ENCODE measurements around the gene ACACA.

ACACA gene

DNA sequence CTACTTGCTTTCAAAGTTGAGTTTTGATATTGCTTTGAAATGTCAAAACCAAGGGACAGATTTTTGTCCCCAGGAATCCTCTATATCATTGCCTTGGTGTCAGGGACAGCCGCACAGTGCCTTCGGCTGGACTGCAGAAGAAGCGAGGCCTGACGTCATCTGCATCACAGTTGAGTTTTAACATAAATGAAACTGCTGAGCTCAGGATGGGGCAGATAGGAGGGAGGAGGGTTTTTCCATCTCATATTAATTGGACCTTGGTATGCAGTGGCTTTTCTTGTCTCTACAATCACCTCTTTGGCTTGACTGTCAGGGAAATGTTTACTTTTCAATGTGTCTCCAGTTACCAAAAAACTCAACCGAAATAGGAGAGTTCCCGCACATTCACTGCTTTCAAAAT, 346.5 kb downstream of the ACACA start:
- Histone ChIP-seq H3K27ac (ENCODE audit: low read length) (no peak overlapping the region), H3K9me3 (ENCODE audit: control insufficient read depth in 2 of 2, low read length in 2 of 2) (no peaks in the 10 kb centered on the region), H3K27me3 (ENCODE audit: control insufficient read depth in 1 of 2, insufficient read depth in 2 of 2, low read length in 2 of 2) (peaks cover 5 to 7% of the 10 kb centered on the region in 2 donors), H3K36me3 (ENCODE audit: control insufficient read depth in 2 of 2, insufficient read depth in 2 of 2, low read length in 2 of 2) (peaks cover 4 to 7% of the 10 kb centered on the region in 2 donors), H3K4me3 (ENCODE audit: low read length in 2 of 2) (no peak overlapping the region), H3K9ac (ENCODE audit: low read length in 2 of 2) (no peak overlapping the region), H3K4me1 (ENCODE audit: control insufficient read depth, insufficient read depth, low read length) (no peaks in the 10 kb centered on the region)

DNA sequence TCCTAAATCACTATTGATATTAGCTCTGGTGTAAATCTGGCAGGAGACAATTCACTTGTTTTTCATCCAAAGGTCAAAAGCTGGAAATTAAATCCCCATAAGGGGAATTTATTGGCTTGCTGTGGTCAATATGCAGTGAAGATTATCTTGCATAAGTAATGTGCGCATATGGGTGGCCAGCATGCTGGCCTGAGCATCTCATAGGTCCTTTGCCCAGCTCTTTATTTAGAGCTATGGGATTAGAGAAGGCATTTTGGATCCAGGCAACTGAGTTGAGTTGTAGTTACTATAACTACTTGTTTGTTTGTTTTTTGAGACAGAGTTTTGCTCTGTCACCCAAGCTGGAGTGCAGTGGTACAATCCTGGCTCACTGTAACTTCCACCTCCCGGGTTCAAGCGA, 347.1 kb downstream of the ACACA start:
- no peaks in the 10 kb centered on the region for H3K4me1 ChIP-seq (ENCODE audit: control insufficient read depth, insufficient read depth, low read length)

DNA sequence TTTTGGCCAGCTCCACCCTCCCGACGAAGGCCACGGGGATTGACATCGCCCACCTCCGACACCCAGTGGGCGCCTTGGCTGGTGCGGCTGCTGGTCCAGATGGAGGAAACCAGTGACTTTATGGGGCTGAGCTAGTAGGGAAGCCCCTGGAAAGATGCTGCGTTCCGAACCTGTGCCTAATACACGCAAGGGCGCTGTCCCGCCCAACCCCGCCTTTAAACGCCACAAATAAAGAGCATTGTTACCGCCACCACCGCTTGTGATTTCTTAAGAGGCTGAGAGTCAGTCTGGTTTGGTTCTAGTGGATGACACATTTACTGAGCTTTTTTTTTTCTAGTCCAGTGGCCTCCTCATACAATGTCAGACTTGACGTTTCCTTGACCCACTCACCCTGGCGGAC, 350.0 kb downstream of the ACACA start:
- H3K4me3 ChIP-seq (ENCODE audit: low read length in 2 of 2) = no peak overlapping the region
- H3K36me3 ChIP-seq (ENCODE audit: control insufficient read depth in 2 of 2, insufficient read depth in 2 of 2, low read length in 2 of 2) = peaks cover 4 to 17% of the 10 kb centered on the region in 2 donors
- H3K9ac ChIP-seq (ENCODE audit: low read length in 2 of 2) = no peak overlapping the region
- H3K4me1 ChIP-seq (ENCODE audit: control insufficient read depth, insufficient read depth, low read length) = no peaks in the 10 kb centered on the region
- H3K9me3 ChIP-seq (ENCODE audit: control insufficient read depth in 2 of 2, low read length in 2 of 2) = no peaks in the 10 kb centered on the region
- H3K27me3 ChIP-seq (ENCODE audit: control insufficient read depth in 1 of 2, insufficient read depth in 2 of 2, low read length in 2 of 2) = no peaks in the 10 kb centered on the region
- H3K27ac ChIP-seq (ENCODE audit: low read length) = no peak overlapping the region

More for the DNA sequence above, 347.1 kb downstream of the ACACA start:
- peaks cover 4 to 12% of the 10 kb centered on the region in 2 donors for H3K36me3 ChIP-seq (ENCODE audit: control insufficient read depth in 2 of 2, insufficient read depth in 2 of 2, low read length in 2 of 2)
- no peak overlapping the region for H3K27ac ChIP-seq (ENCODE audit: low read length)
- no peak overlapping the region for H3K9ac ChIP-seq (ENCODE audit: low read length in 2 of 2)
- no peaks in the 10 kb centered on the region for H3K9me3 ChIP-seq (ENCODE audit: control insufficient read depth in 2 of 2, low read length in 2 of 2)
- H3K4me3 ChIP-seq (ENCODE audit: low read length in 2 of 2) = no peak overlapping the region
- peaks cover 1 to 3% of the 10 kb centered on the region in 2 donors for H3K27me3 ChIP-seq (ENCODE audit: control insufficient read depth in 1 of 2, insufficient read depth in 2 of 2, low read length in 2 of 2)

DNA sequence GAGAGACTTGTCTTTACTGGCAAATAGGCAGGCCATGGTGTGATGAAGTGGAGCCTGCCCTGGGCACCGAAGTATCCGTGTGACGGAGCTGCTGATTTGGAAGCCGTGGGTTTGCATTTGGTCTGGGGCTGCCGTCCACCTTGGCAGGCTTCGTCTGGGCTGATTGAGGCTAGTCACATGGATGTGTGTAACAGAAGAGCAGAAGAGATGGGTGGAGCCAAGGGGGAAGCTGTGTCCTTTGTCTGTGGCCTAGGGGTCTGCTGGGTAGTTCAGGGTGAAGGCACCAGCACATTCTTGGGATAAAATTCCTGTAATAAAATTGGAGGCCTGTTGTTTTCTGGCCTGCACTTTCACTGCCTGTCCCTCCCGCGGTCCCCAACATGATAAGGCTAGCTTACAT, 351.7 kb downstream of the ACACA start:
- peaks cover 4 to 21% of the 10 kb centered on the region in 2 donors for H3K36me3 ChIP-seq (ENCODE audit: control insufficient read depth in 2 of 2, insufficient read depth in 2 of 2, low read length in 2 of 2)

DNA sequence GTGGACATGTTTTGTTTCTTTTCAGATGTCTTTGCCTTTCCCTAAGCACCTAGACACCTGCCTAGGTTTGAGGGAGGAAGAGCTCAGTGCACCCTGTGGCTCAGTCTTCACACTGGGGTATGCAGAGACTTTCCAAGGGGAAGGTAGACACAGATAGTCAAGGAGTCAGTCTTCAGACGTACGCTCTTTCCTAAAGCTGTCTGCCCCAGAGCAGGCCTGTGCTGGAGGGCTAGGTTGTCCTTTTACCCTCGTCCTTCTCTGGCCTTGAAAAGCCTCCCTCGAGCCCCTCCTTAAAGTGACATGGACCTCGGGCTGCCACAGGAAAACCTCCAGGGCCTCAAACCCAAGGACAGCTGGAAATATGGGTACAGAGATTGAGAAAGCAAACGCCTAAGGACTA, 354.2 kb downstream of the ACACA start:
- Histone ChIP-seq H3K9me3 (ENCODE audit: control insufficient read depth in 2 of 2, low read length in 2 of 2) (no peaks in the 10 kb centered on the region), H3K27ac (ENCODE audit: low read length) (no peak overlapping the region), H3K36me3 (ENCODE audit: control insufficient read depth in 2 of 2, insufficient read depth in 2 of 2, low read length in 2 of 2) (peaks cover 4 to 25% of the 10 kb centered on the region in 2 donors), H3K4me3 (ENCODE audit: low read length in 2 of 2) (no peak overlapping the region), H3K4me1 (ENCODE audit: control insufficient read depth, insufficient read depth, low read length) (no peaks in the 10 kb centered on the region), H3K9ac (ENCODE audit: low read length in 2 of 2) (no peak overlapping the region), H3K27me3 (ENCODE audit: control insufficient read depth in 1 of 2, insufficient read depth in 2 of 2, low read length in 2 of 2) (no peaks in the 10 kb centered on the region)

More for the DNA sequence above, 351.7 kb downstream of the ACACA start:
- H3K9ac ChIP-seq (ENCODE audit: low read length in 2 of 2) = no peak overlapping the region
- no peak overlapping the region for H3K4me3 ChIP-seq (ENCODE audit: low read length in 2 of 2)
- H3K27ac ChIP-seq (ENCODE audit: low read length) = no peak overlapping the region
- H3K27me3 ChIP-seq (ENCODE audit: control insufficient read depth in 1 of 2, insufficient read depth in 2 of 2, low read length in 2 of 2) = no peaks in the 10 kb centered on the region
- no peaks in the 10 kb centered on the region for H3K4me1 ChIP-seq (ENCODE audit: control insufficient read depth, insufficient read depth, low read length)
- H3K9me3 ChIP-seq (ENCODE audit: control insufficient read depth in 2 of 2, low read length in 2 of 2) = no peaks in the 10 kb centered on the region

DNA sequence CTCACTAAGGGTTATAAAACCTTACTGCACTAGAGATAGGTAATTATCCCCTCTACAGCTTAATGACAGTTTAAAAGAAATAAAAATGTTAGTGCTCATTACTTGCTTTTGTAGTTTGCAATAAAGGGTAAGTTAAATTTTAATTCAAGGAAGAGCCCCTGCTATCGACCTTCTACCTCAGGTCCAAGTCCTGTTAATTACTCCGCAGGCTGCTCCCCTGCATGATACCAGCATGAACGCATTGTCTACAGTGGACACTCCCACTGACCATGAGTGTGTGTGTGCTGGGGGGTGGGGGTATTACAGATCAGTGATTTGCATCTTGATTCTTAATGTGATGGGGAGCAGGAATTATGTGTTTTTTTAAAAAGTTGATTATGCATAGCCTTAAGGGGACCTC, 354.8 kb downstream of the ACACA start:
- no peak overlapping the region for H3K4me3 ChIP-seq (ENCODE audit: low read length in 2 of 2)
- H3K36me3 ChIP-seq (ENCODE audit: control insufficient read depth in 2 of 2, insufficient read depth in 2 of 2, low read length in 2 of 2) = peaks cover 4 to 22% of the 10 kb centered on the region in 2 donors
- no peaks in the 10 kb centered on the region for H3K27me3 ChIP-seq (ENCODE audit: control insufficient read depth in 1 of 2, insufficient read depth in 2 of 2, low read length in 2 of 2)
- H3K4me1 ChIP-seq (ENCODE audit: control insufficient read depth, insufficient read depth, low read length) = no peaks in the 10 kb centered on the region
- H3K9ac ChIP-seq (ENCODE audit: low read length in 2 of 2) = no peak overlapping the region
- H3K27ac ChIP-seq (ENCODE audit: low read length) = no peak overlapping the region
- no peaks in the 10 kb centered on the region for H3K9me3 ChIP-seq (ENCODE audit: control insufficient read depth in 2 of 2, low read length in 2 of 2)

DNA sequence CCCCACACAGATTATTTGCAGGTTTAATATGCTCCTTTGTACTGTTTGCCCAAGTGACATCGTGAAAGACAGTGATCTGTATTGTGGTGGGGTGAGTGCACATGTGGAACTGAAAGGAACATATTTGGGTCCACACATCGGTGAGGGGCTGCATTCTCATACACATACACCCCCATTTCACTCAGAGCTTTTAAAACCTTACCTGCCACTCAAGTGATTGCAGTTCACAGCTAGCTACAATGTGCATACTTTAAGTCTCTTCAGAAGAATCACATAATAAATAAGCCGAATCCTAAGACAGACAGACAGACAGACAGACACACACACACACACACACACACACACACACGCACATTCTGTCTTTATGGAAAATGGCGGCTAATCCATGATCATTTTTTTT, 355.3 kb downstream of the ACACA start:
- H3K27ac ChIP-seq (ENCODE audit: low read length) = no peak overlapping the region
- H3K9ac ChIP-seq (ENCODE audit: low read length in 2 of 2) = no peak overlapping the region
- no peaks in the 10 kb centered on the region for H3K27me3 ChIP-seq (ENCODE audit: control insufficient read depth in 1 of 2, insufficient read depth in 2 of 2, low read length in 2 of 2)
- peaks cover 0 to 18% of the 10 kb centered on the region in 2 donors for H3K36me3 ChIP-seq (ENCODE audit: control insufficient read depth in 2 of 2, insufficient read depth in 2 of 2, low read length in 2 of 2)
- H3K4me1 ChIP-seq (ENCODE audit: control insufficient read depth, insufficient read depth, low read length) = no peaks in the 10 kb centered on the region
- no peak overlapping the region for H3K4me3 ChIP-seq (ENCODE audit: low read length in 2 of 2)
- no peaks in the 10 kb centered on the region for H3K9me3 ChIP-seq (ENCODE audit: control insufficient read depth in 2 of 2, low read length in 2 of 2)

DNA sequence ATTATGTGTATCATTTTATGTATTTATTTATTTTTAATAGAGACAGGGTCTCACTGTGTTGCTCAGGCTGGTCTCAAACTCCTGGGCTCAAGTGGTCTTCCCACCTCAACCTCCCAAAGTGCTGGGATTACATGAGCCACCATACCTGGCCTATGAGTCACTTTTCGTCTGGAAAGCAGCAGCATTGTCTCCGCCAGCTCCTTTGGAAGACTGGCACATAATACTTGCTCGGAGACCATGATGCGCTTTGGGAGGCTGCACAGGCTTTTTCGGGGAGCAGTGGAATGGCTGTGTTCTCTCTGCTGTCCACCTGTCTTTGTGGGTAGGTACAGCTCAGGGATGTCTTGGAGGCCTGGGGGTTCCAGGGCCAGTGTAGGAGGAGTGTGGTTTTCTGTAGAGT, 355.7 kb downstream of the ACACA start:
- H3K4me3 ChIP-seq (ENCODE audit: low read length in 2 of 2) = no peak overlapping the region
- peaks cover 0 to 18% of the 10 kb centered on the region in 2 donors for H3K36me3 ChIP-seq (ENCODE audit: control insufficient read depth in 2 of 2, insufficient read depth in 2 of 2, low read length in 2 of 2)
- no peaks in the 10 kb centered on the region for H3K9me3 ChIP-seq (ENCODE audit: control insufficient read depth in 2 of 2, low read length in 2 of 2)
- H3K27ac ChIP-seq (ENCODE audit: low read length) = no peak overlapping the region
- no peak overlapping the region for H3K9ac ChIP-seq (ENCODE audit: low read length in 2 of 2)
- no peaks in the 10 kb centered on the region for H3K27me3 ChIP-seq (ENCODE audit: control insufficient read depth in 1 of 2, insufficient read depth in 2 of 2, low read length in 2 of 2)
- no peaks in the 10 kb centered on the region for H3K4me1 ChIP-seq (ENCODE audit: control insufficient read depth, insufficient read depth, low read length)

DNA sequence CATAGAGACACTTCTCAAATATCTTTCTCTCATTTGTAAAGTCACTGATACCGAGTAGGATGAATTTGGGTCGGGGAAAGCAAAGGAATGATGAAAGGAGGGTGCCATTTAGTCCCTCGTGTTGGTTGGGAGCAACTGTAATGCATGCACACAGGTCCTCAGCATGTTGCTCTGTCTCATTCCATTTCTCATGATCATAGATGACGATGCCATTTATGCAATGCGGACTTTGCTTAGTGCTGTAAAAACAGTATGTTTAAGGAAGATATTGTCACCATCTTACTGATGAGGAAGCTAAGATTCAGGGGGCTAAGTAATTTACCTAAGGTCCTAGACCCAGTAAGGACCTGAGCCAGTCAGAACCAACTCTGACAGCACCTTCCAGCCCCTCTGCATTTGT, 357.8 kb downstream of the ACACA start:
- Histone ChIP-seq H3K27me3 (ENCODE audit: control insufficient read depth in 1 of 2, insufficient read depth in 2 of 2, low read length in 2 of 2) (no peaks in the 10 kb centered on the region), H3K4me1 (ENCODE audit: control insufficient read depth, insufficient read depth, low read length) (no peaks in the 10 kb centered on the region), H3K27ac (ENCODE audit: low read length) (no peak overlapping the region), H3K4me3 (ENCODE audit: low read length in 2 of 2) (no peak overlapping the region), H3K9me3 (ENCODE audit: control insufficient read depth in 2 of 2, low read length in 2 of 2) (no peaks in the 10 kb centered on the region), H3K9ac (ENCODE audit: low read length in 2 of 2) (no peak overlapping the region), H3K36me3 (ENCODE audit: control insufficient read depth in 2 of 2, insufficient read depth in 2 of 2, low read length in 2 of 2) (peaks cover 5 to 15% of the 10 kb centered on the region in 2 donors)

DNA sequence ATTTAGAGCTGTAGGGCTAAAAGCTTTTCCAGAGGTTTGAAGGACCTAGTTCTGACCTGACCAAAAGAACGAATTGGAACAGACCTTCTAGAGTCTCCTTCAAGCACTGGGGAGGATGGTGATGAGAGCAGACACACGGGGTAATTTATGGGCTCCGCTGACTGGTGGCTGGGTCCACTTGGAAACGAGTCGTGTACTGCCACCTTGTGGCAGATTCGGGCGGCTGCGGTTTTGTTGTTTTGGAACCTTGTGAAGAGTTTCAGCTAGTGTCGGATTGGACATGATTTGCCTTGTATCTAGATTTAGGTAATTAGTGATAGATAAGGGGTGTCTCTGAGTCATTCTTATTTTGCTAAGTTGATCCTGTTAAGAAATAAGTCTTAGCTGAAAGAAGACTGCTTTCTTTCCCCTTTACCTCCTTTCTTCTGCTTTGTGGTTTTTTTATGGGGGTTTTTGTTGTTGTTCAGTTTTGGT, 359.0 kb downstream of the ACACA start:
- Histone ChIP-seq H3K4me1 (ENCODE audit: control insufficient read depth, insufficient read depth, low read length) (no peaks in the 10 kb centered on the region), H3K9me3 (ENCODE audit: control insufficient read depth in 2 of 2, low read length in 2 of 2) (no peaks in the 10 kb centered on the region), H3K4me3 (ENCODE audit: low read length in 2 of 2) (no peak overlapping the region), H3K36me3 (ENCODE audit: control insufficient read depth in 2 of 2, insufficient read depth in 2 of 2, low read length in 2 of 2) (peaks cover 5 to 17% of the 10 kb centered on the region in 2 donors), H3K9ac (ENCODE audit: low read length in 2 of 2) (no peak overlapping the region), H3K27ac (ENCODE audit: low read length) (no peak overlapping the region), H3K27me3 (ENCODE audit: control insufficient read depth in 1 of 2, insufficient read depth in 2 of 2, low read length in 2 of 2) (no peaks in the 10 kb centered on the region)

DNA sequence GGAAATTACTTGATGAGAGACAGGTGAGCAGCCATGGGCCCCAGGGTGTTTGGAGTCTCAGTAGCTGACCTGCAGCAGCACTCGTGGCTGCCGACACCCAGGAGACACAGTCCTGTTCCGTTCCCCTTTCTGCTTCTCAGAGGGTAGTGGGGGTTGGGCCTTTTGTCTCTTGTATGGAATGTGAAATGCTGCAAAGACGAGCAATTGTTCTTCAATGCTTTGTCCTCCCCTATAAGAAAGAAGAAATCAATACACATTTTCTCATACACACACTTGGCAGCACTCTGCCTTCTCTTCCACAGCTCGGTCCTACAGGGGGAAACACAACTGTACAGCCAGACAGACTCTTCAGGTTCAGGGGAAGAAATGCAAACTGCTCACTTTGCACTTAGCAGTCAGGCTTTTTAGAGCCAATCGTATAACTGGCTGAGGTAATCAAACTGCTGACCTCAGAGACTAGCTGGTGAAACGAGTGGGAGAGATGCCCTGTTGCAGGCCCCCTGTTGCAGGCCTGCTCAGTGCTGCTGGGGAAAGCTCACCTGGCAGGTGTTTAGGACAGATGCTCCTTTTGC, 361.2 kb downstream of the ACACA start:
- no peaks in the 10 kb centered on the region for H3K27me3 ChIP-seq (ENCODE audit: control insufficient read depth in 1 of 2, insufficient read depth in 2 of 2, low read length in 2 of 2)
- peaks cover 5 to 12% of the 10 kb centered on the region in 2 donors for H3K36me3 ChIP-seq (ENCODE audit: control insufficient read depth in 2 of 2, insufficient read depth in 2 of 2, low read length in 2 of 2)
- no peak overlapping the region for H3K4me3 ChIP-seq (ENCODE audit: low read length in 2 of 2)
- H3K27ac ChIP-seq (ENCODE audit: low read length) = no peak overlapping the region
- no peaks in the 10 kb centered on the region for H3K9me3 ChIP-seq (ENCODE audit: control insufficient read depth in 2 of 2, low read length in 2 of 2)
- no peaks in the 10 kb centered on the region for H3K4me1 ChIP-seq (ENCODE audit: control insufficient read depth, insufficient read depth, low read length)
- no peak overlapping the region for H3K9ac ChIP-seq (ENCODE audit: low read length in 2 of 2)
